ENCODE measurements around the gene BAZ2B. TPM values are rescaled to one million over a fixed set of nuclear protein-coding genes. Genes with fewer than 3 reads are reported as not detected.

Gene BAZ2B
- total RNA-seq, 4 donors from 2014 or later = 46.8 to 72.8 (median 53.4) TPM

GRCh38 chr2:159650574-159650973 is 34.2 kb upstream of the BAZ2B start:
- intact Hi-C loops (cut with DNase I; ENCODE audit: low total_unique reads) = no loop called here
- TF ChIP-seq CTCF (IDR thresholded peaks at IDR 0.05) = no peak
- TF ChIP-seq POLR2A (IDR thresholded peaks at IDR 0.05) = no peak

GRCh38 chr2:159648643-159649042 is 32.3 kb upstream of the BAZ2B start:
- H3K4me3 ChIP-seq (ENCODE audit: low read depth, poor library complexity, severe bottlenecking) = no peak overlapping the region
- WGBS, 2 donors = 88 to 91% methylated on average over 2 of the region's 2 CpGs
- DNase-seq (ENCODE audit: low spot score in 2 of 2) = no peak
- no peak for TF ChIP-seq CTCF (IDR thresholded peaks at IDR 0.05)
- TF ChIP-seq POLR2A (IDR thresholded peaks at IDR 0.05) = no peak
- intact Hi-C loops (cut with DNase I; ENCODE audit: low total_unique reads) = no loop called here

More at GRCh38 chr2:159650574-159650973, 34.2 kb upstream of the BAZ2B start:
- no peak for DNase-seq (ENCODE audit: low spot score in 2 of 2)
- H3K4me3 ChIP-seq (ENCODE audit: low read depth, poor library complexity, severe bottlenecking) = no peak overlapping the region

DNA sequence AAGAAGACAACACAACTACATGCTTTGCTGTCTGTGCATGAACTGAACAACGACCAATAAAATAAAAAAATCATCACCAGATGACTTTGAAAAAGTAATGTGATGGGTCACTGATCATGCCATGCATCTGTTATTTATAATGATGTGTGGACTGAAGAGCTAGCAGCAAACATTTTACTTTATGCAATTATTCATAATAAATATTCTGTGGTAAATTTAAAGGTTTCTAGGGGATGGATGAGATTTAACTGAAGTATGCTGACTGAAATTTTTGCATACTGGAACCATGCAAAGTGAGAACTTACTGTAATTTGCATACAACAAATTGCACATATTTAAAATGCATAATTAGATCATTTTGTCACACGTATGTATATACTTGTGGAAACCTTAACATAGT is 31.3 kb upstream of the BAZ2B start:
- 80 to 89% methylated on average over 2 of the region's 2 CpGs for WGBS, 2 donors
- intact Hi-C loops (cut with DNase I; ENCODE audit: low total_unique reads) = no loop called here
- TF ChIP-seq CTCF (IDR thresholded peaks at IDR 0.05) (no peak), POLR2A (IDR thresholded peaks at IDR 0.05) (no peak)
- no peak overlapping the region for H3K4me3 ChIP-seq (ENCODE audit: low read depth, poor library complexity, severe bottlenecking)
- DNase-seq (ENCODE audit: low spot score in 2 of 2) = no peak

DNA sequence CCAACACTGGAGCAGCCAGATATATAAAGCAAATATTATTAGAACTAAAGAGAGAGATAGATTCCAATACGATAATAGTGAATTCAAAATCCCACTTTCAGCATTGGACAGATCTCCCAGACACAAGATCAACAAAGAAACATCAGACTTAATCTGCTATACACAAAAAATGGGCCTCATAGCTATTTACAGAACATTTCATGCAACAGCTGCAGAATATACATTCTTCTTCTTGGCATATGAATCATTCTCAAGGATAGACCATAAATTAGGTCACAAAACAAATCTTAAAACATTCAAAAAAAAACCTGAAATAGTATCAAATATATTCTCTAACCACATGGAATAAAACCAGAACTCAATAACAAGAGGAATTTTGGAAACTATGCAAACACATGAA is 23.8 kb upstream of the BAZ2B start:
- 89 to 98% methylated on average over 1 of the region's 1 CpG for WGBS, 2 donors

GRCh38 chr2:159639712-159640111 is 23.4 kb upstream of the BAZ2B start:
- TF ChIP-seq POLR2A (IDR thresholded peaks at IDR 0.05) (no peak), CTCF (IDR thresholded peaks at IDR 0.05) (no peak)
- DNase-seq (ENCODE audit: low spot score in 2 of 2) = no peak
- no peak overlapping the region for H3K4me3 ChIP-seq (ENCODE audit: low read depth, poor library complexity, severe bottlenecking)
- intact Hi-C loops (cut with DNase I; ENCODE audit: low total_unique reads) = no loop called here

More for the DNA sequence above, 23.8 kb upstream of the BAZ2B start:
- no peak for DNase-seq (ENCODE audit: low spot score in 2 of 2)
- no peak for TF ChIP-seq POLR2A (IDR thresholded peaks at IDR 0.05)
- no peak for TF ChIP-seq CTCF (IDR thresholded peaks at IDR 0.05)
- no peak overlapping the region for H3K4me3 ChIP-seq (ENCODE audit: low read depth, poor library complexity, severe bottlenecking)
- intact Hi-C loops (cut with DNase I; ENCODE audit: low total_unique reads) = no loop called here

GRCh38 chr2:159639071-159639470 is 22.7 kb upstream of the BAZ2B start:
- TF ChIP-seq CTCF (IDR thresholded peaks at IDR 0.05) = no peak
- no peak for TF ChIP-seq POLR2A (IDR thresholded peaks at IDR 0.05)
- no peak for DNase-seq (ENCODE audit: low spot score in 2 of 2)
- intact Hi-C loops (cut with DNase I; ENCODE audit: low total_unique reads) = no loop called here
- no peak overlapping the region for H3K4me3 ChIP-seq (ENCODE audit: low read depth, poor library complexity, severe bottlenecking)
- 63 to 77% methylated on average over 1 of the region's 1 CpG for WGBS, 2 donors

Measured in lower leg skin (tissue), 4 donors.